Hepatocyte (in vitro differentiated cells): Measurements from ENCODE around the gene SFMBT2. TPM values are rescaled to one million over a fixed set of nuclear protein-coding genes. Genes with fewer than 3 reads are reported as not detected.

Source experiments
- DNase-seq: peaks from one replicate; pipeline ENCODE4 v3.0.0-alpha.2; 2016; ENCODE audit warnings: low spot score
- H2AFZ ChIP-seq: fragments of 200-600 bp; sonication (generic); 2 replicates; pipeline ENCODE4 v1.6.0; 2016; ENCODE audit warnings: antibody characterized with exemption, mild to moderate bottlenecking
- H3K27ac ChIP-seq: fragments of 200-600 bp; sonication (generic); 2 replicates; pipeline ENCODE4 v1.5.1; 2016; ENCODE audit warnings: mild to moderate bottlenecking
- H3K27me3 ChIP-seq: fragments of 200-600 bp; sonication (generic); 2 replicates; pipeline ENCODE4 v1.6.1; 2016
- H3K36me3 ChIP-seq: fragments of 200-600 bp; sonication (generic); replicated peaks from 2 replicates; pipeline ENCODE4 v1.5.1; 2016; ENCODE audit warnings: low read depth; ENCODE audit not compliant: insufficient read depth
- H3K4me1 ChIP-seq: fragments of 200-600 bp; sonication (generic); 2 replicates; pipeline ENCODE4 v1.5.1; 2016; ENCODE audit warnings: mild to moderate bottlenecking, moderate library complexity; ENCODE audit not compliant: insufficient read depth
- H3K4me2 ChIP-seq: fragments of 200-600 bp; sonication (generic); 2 replicates; pipeline ENCODE4 v1.6.0; 2016
- H3K4me3 ChIP-seq: fragments of 200-600 bp; sonication (generic); 2 replicates; pipeline ENCODE4 v1.5.1; 2016; ENCODE audit warnings: mild to moderate bottlenecking
- H3K79me2 ChIP-seq: fragments of 200-600 bp; sonication (generic); 2 replicates; pipeline ENCODE4 v1.6.0; 2017; ENCODE audit warnings: mild to moderate bottlenecking
- H3K9me2 ChIP-seq: fragments of 200-600 bp; sonication (generic); replicated peaks from 2 replicates; pipeline ENCODE4 v1.6.0; 2017; ENCODE audit warnings: mild to moderate bottlenecking; ENCODE audit not compliant: insufficient read depth
- H3K9me3 ChIP-seq: fragments of 200-600 bp; sonication (generic); 2 replicates; pipeline ENCODE4 v1.5.1; 2016; ENCODE audit warnings: low read depth, mild to moderate bottlenecking
- H4K20me1 ChIP-seq: fragments of 200-600 bp; sonication (generic); 2 replicates; pipeline ENCODE4 v1.6.0; 2016; ENCODE audit warnings: mild to moderate bottlenecking; ENCODE audit not compliant: insufficient read depth, poor library complexity, severe bottlenecking
- CTCF ChIP-seq: fragments of 200-600 bp; sonication (generic); IDR thresholded peaks from 2 replicates; pipeline ENCODE4 v1.5.1; 2016; ENCODE audit warnings: antibody characterized with exemption, mild to moderate bottlenecking; ENCODE audit not compliant: poor library complexity
- EZH2 ChIP-seq: fragments of 200-600 bp; sonication (generic); IDR thresholded peaks from 2 replicates; pipeline ENCODE4 v1.6.1; 2016; ENCODE audit warnings: antibody characterized with exemption, mild to moderate bottlenecking, borderline replicate concordance
- EZH2phosphoT487 ChIP-seq: fragments of 200-600 bp; sonication (generic); IDR thresholded peaks from one replicate; pipeline ENCODE4 v1.6.1; 2018; ENCODE audit warnings: antibody characterized with exemption, mild to moderate bottlenecking, low read depth, moderate library complexity; ENCODE audit not compliant: unreplicated experiment, severe bottlenecking
- WGBS: methylation state at CpG from one replicate; pipeline ENCODE4 v1.1.6; 2016; ENCODE audit warnings: low lambda C conversion rate; ENCODE audit errors: missing lambda C conversion rate; 5-methylcytosine and 5-hydroxymethylcytosine counted together
- polyA plus RNA-seq: library from polyadenylated mRNA; unstranded; fragments of >200 nt; fragmentation: Nextera tagmentation; extraction: Ambion mirVana; gene quantifications from 2 replicates; pipeline ENCODE4 v1.2.1, GENCODE V29; 2016
- total RNA-seq: library from RNA; depleted of rRNA; stranded (reverse); fragments of >200 nt; gene quantifications from 2 replicates; pipeline ENCODE4 v1.2.3, GENCODE V29; 2014

The SFMBT2 gene
- total and polyA plus RNA-seq, 2 experiments from 2014 or later = 1.1 to 3.8 TPM

DNA sequence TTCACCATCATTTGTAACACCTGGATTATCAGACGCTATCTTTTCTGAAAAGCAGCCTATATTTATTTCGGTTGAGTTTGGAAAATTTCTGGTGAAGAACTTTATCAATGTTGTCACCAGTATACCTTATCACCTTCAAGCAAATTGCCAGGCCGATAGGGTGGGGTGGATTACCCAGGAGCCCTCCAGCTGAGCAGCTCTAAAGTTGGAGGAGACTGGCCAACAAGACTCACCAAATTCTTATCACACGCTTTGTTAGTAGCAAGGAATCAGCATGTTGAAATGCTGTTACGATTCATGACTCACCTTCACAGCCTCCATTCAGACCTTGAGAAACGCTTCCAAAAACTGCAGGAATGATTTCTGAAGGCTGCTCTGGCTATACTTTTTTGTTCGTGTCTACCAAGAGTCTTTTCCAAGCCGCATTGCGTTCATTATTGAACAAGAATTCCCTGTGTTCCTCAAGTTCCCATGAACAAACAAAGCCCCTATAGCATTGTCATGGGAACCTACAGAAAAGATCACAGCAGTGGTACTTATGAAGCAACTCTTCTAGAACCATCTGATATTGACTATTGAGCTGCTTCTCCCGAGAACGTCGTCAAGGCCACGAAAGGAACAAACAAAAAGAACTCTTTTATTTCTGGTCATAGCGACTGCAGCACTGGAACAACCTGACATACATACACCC is 291.4 kb downstream of the SFMBT2 start:
- no peaks in the 10 kb centered on the region for H3K9me2 ChIP-seq
- H4K20me1 ChIP-seq = no peaks in the 10 kb centered on the region
- no peak overlapping the region for H3K4me3 ChIP-seq
- no peaks in the 10 kb centered on the region for H3K4me1 ChIP-seq
- no peaks in the 10 kb centered on the region for H3K27me3 ChIP-seq
- H3K27ac ChIP-seq = no peak overlapping the region
- no peak overlapping the region for H2AFZ ChIP-seq
- H3K9me3 ChIP-seq = no peaks in the 10 kb centered on the region
- no peaks in the 10 kb centered on the region for H3K79me2 ChIP-seq
- H3K36me3 ChIP-seq = no peaks in the 10 kb centered on the region
- WGBS = 83% methylated on average over 14 of the region's 14 CpGs
- no peak for TF ChIP-seq EZH2
- no peak for TF ChIP-seq CTCF
- TF ChIP-seq EZH2phosphoT487 = no peak
- H3K4me2 ChIP-seq = no peak overlapping the region
- DNase-seq = no peak

DNA sequence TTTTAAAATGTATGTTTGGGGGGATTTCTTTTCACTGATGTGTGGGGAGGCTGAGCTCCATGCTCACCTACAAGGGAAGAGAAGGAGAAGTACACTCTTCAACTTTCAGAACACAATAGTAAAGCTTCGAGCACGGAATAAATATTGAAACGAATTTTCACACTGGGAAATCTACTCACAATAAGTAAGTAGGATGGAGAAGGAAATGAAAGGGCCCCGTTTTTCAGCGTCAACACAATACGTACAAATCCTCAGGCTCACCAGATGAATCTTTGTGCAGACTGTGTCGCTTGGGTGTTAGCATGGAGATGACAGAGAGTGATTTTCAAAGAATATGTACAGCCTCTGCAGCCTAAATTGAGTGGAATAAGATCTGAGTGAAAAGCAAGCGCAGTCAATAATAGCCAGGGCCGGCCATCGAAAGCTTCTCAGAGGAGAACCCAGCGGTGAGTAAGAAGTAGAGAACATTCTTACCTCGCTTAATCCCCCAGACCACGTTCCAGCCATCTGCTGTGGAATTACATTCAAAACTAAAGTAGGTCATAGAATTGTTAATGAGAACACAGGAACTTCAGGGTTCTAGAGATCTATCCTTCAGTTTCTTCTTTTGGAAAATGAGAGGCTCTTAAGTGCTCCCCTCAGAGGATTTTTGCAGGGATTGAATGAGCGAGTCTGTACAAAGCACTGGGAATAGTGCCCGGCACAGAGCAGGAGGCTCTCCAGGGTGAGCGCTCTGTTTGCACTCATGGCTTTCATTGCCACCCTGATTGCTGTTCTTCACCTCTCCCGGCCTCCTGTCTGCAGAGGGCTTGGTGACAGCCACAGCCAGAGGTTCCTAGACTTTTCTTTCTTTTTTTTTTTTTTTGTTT is 292.8 kb downstream of the SFMBT2 start:
- Histone ChIP-seq H3K79me2 (no peaks in the 10 kb centered on the region), H3K27me3 (no peaks in the 10 kb centered on the region), H4K20me1 (no peaks in the 10 kb centered on the region), H2AFZ (no peak overlapping the region), H3K4me1 (no peaks in the 10 kb centered on the region), H3K9me3 (no peaks in the 10 kb centered on the region), H3K36me3 (no peaks in the 10 kb centered on the region), H3K9me2 (no peaks in the 10 kb centered on the region), H3K4me2 (no peak overlapping the region), H3K4me3 (no peak overlapping the region), H3K27ac (no peak overlapping the region)
- 84% methylated on average over 17 of the region's 17 CpGs for WGBS
- no peak for TF ChIP-seq CTCF
- TF ChIP-seq EZH2 = no peak
- TF ChIP-seq EZH2phosphoT487 = no peak
- DNase-seq = no peak

DNA sequence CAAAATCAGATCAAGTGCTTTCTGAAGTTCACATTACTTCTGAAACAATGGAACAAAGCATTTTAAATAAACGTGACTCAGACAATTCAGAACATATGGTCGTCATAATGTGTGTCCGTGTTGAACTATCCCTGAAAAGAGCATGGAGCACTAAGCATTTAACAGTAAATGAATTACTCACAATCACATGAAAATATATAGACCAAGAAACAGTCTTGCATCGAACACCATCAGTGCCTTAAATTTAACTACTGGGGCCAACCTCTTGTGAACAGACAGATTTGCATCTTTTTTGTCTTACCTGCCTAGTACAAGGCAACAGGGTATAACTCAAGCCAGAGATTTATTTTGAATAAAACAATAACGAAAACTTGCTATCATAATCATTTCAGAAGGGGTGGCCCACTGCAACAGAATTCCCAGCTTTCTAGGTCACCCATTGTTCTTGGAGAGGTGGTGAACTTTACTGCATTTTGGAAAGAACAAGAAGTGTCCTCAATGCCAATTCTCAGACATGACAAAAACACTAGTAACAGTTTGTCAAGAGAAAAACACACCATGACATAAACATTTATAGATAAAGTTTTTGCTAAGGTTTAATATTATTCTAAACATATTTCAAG is 293.5 kb downstream of the SFMBT2 start:
- Histone ChIP-seq H3K27ac (no peak overlapping the region), H3K4me3 (no peak overlapping the region), H3K4me1 (no peaks in the 10 kb centered on the region), H4K20me1 (no peaks in the 10 kb centered on the region), H2AFZ (no peak overlapping the region), H3K36me3 (no peaks in the 10 kb centered on the region), H3K9me3 (no peaks in the 10 kb centered on the region), H3K9me2 (no peaks in the 10 kb centered on the region), H3K4me2 (no peak overlapping the region), H3K79me2 (no peaks in the 10 kb centered on the region), H3K27me3 (no peaks in the 10 kb centered on the region)
- 83% methylated on average over 5 of the region's 5 CpGs for WGBS
- no peak for DNase-seq
- TF ChIP-seq EZH2 = no peak
- TF ChIP-seq CTCF = no peak
- no peak for TF ChIP-seq EZH2phosphoT487
